Heart left ventricle (tissue), 16 donors: ENCODE measurements around the gene MAPKAPK5. TPM values are rescaled to one million over a fixed set of nuclear protein-coding genes. Genes with fewer than 3 reads are reported as not detected.
A peak's percentile ranks its signal among the peaks of the same experiment; 100 is the strongest.
"Not testable (repeated sequence)": the region's sequence is repeated elsewhere in the genome, so short reads cannot be mapped to it uniquely, and the experiment has no call there.

ENCODE experiments used
- ATAC-seq, 4 donors: fragments of 200-7000 bp; cut with Tn5 transposase; one replicate each; pipeline ENCODE4 v1.9.1; 2020 to 2022; ENCODE audit warnings: moderate library complexity in 4 of 4, mild to moderate bottlenecking in 3 of 4, moderate number of reproducible peaks in 1 of 4
- DNase-seq, 5 donors: peaks; one replicate each; pipeline ENCODE4 v3.0.0-alpha.2; 2020
- H3K27ac ChIP-seq, 12 donors: fragments of 200-600 bp; sonication (generic) in 4 of 12; one replicate each; pipeline versions ENCODE4 v1.5.0 to v1.8.0; 2016 to 2022; ENCODE audit warnings: mild to moderate bottlenecking in 2 of 12
- H3K27me3 ChIP-seq, 9 donors: fragments of 200-600 bp; sonication (generic) in 2 of 9; one replicate each; pipeline versions ENCODE4 v1.5.1 to v1.8.0; 2016 to 2022; ENCODE audit warnings: mild to moderate bottlenecking in 3 of 9
- H3K36me3 ChIP-seq, 9 donors: fragments of 200-600 bp; sonication (generic) in 2 of 9; one replicate each; pipeline versions ENCODE4 v1.5.0 to v1.8.0; 2018 to 2022; ENCODE audit warnings: mild to moderate bottlenecking in 2 of 9
- H3K4me1 ChIP-seq, 12 donors: fragments of 200-600 bp; sonication (generic) in 4 of 12; one replicate each; pipeline versions ENCODE4 v1.5.0 to v1.8.0; 2016 to 2022; ENCODE audit warnings: mild to moderate bottlenecking in 3 of 12
- H3K4me3 ChIP-seq, 12 donors: fragments of 200-600 bp; sonication (generic) in 4 of 12; one replicate each; pipeline versions ENCODE4 v1.5.0 to v1.8.0; 2017 to 2022; ENCODE audit warnings: mild to moderate bottlenecking in 9 of 12, moderate library complexity in 4 of 12
- H3K9me3 ChIP-seq, 12 donors: fragments of 200-600 bp; sonication (generic) in 4 of 12; one replicate each; pipeline versions ENCODE4 v1.5.0 to v1.8.0; 2016 to 2022; ENCODE audit warnings: mild to moderate bottlenecking in 1 of 12
- POLR2A ChIP-seq, 2 donors: fragments of 450-650 bp; IDR thresholded peaks; one replicate each; pipeline ENCODE4 v1.6.1; 2017; ENCODE audit warnings: antibody characterized with exemption in 2 of 2, mild to moderate bottlenecking in 2 of 2, moderate library complexity in 2 of 2
- whole genome bisulfite sequencing, 4 donors: extraction: QIAGEN DNeasy Blood & Tissue Kit in 2 of 4; methylation state at CpG; one replicate each; pipeline versions ENCODE4 v1.1.5 to v1.1.7; 2013 to 2018; 5-methylcytosine and 5-hydroxymethylcytosine counted together
- intact Hi-C, 10 donors: fragments of 100-400 bp; cut with DNase I; formaldehyde crosslinking; loops; one replicate each; pipeline versions ENCODE4 v1.11.1 to v1.14.2; 2022
- polyA plus RNA-seq, 2 donors: library from polyadenylated mRNA; stranded (reverse); fragments of 200-250 nt; gene quantifications; one replicate each; pipeline ENCODE4 v1.2.3, GENCODE V29; 2013
- total RNA-seq, 9 donors: library from RNA; depleted of rRNA in 2 of 9; stranded (reverse); fragments of >200 nt in 2 of 9; fragmentation: NEBNext Ultra II Directional in 3 of 9; extraction: Animal tissue kit (Norgen Biotek cat#: 25700) in 3 of 9; gene quantifications; one replicate each; pipeline versions ENCODE4 v1.1.0 to v1.2.4, GENCODE V29; 2016 to 2023
- TF ChIP-seq, protein P1 (sequence below), 12 donors: fragments of 200-600 bp; sonication (generic) in 4 of 12; IDR thresholded peaks; one replicate each; pipeline versions ENCODE4 v1.5.0 to v1.8.0; 2018 to 2022; ENCODE audit warnings: antibody characterized with exemption in 12 of 12, mild to moderate bottlenecking in 5 of 12
- donor health status: ischemic (EF 13 %, LVEDD 7.1; RV severe dilation, severe dysfunction).
- donor health status: healthy with polysubstance abuse.
- donor health status: DM: no; HTN: yes; CAD: no.
- donor health status: DM: no; HTN: no; CAD: no.
- donor health status: ischemic (EF 25% LVEDD 6.9; RV normal size, moderate dysfunction).
- donor health status: ischemic (EF 25% LVEDD 5.7; RV mildly dilated, moderate dysfunction).
- donor health status: healthy.
- donor health status: DM: yes; HTN: yes; CAD: no.
- donor health status: ischemic (EF 35%, LVEDD 5.7; RV mildly dilated, moderate dysfunction).
- donor health status: nonischemic (EF 11% LVEDD 7.7; RV severe dilation, severe dysfunction).
- donor health status: DM: yes; HTN: yes; CAD: no.
- donor health status: PGD.
- donor health status: ischemic (EF 29% LVEDD 5.4; RV normal size, mild dysfunction).
- donor health status: nonischemic (EF 23%, LVEDD 6.1; RV moderate dilation, normal function).

Gene MAPKAPK5
- total and polyA plus RNA-seq, 11 donors = 8.0 to 28.7 (median 25.2) TPM

DNA sequence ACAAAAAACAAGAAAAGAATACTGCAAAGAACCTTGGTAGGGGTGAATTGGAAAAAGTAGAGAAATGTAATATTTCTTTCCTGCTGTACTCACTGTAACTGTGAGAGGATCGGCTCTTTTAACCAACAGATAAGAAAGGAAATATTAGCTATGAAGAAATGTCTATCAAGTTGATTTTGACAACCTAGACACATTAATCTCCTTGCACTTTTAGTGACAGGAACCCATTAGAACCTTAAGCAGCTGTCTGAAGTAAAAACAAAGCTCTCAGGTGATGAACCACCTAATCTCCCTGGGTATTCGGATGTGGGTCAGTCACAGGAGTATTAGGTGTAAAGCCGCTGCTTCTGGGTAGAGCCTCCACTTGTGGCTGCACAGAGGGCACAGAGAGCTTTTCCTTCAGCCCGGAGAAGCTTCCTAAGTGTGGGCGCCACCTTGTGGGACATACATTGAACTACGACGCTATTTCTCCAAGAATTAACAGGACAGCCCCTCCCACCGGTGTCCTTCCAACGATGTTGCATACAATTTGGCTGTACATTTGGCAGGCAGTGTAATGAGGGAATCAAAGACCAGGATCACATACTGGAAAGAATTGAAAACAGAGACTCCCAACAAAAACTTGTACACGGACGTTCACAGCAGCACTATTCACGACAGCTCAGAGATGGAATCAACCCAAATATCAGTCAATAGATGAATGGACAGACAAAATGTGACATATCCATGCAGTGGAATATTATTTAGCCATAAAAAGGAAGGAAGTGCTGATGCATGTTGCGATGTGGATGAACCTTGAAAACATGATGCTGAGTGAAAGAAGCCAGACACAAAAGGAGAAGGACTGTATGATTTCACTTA lies 28.9 kb upstream of the MAPKAPK5 start:
- no peak for TF ChIP-seq POLR2A (IDR thresholded peaks at IDR 0.05)
- TF ChIP-seq, protein P1, sequence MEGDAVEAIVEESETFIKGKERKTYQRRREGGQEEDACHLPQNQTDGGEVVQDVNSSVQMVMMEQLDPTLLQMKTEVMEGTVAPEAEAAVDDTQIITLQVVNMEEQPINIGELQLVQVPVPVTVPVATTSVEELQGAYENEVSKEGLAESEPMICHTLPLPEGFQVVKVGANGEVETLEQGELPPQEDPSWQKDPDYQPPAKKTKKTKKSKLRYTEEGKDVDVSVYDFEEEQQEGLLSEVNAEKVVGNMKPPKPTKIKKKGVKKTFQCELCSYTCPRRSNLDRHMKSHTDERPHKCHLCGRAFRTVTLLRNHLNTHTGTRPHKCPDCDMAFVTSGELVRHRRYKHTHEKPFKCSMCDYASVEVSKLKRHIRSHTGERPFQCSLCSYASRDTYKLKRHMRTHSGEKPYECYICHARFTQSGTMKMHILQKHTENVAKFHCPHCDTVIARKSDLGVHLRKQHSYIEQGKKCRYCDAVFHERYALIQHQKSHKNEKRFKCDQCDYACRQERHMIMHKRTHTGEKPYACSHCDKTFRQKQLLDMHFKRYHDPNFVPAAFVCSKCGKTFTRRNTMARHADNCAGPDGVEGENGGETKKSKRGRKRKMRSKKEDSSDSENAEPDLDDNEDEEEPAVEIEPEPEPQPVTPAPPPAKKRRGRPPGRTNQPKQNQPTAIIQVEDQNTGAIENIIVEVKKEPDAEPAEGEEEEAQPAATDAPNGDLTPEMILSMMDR (IDR thresholded peaks at IDR 0.05) = peak; percentile 67 to 88 (median 80)
- H3K27me3 ChIP-seq = no peaks in the 10 kb centered on the region
- WGBS, 4 donors = 13 to 18% (median 15%) methylated on average over 13 of the region's 13 CpGs
- no peaks in the 10 kb centered on the region for H3K9me3 ChIP-seq
- intact Hi-C loops = loop anchor here (1.0 to 5.0 kb wide), 5 partner anchors 58 to 61 kb away; no protein-coding TSS in a partner anchor
- peaks cover 0 to 8% (median 2%) of the 10 kb centered on the region in 12 donors for H3K4me1 ChIP-seq
- no peak overlapping the region for H3K4me3 ChIP-seq
- H3K36me3 ChIP-seq = peaks cover 0 to 48% (median 30%) of the 10 kb centered on the region in 9 donors
- no peak overlapping the region for H3K27ac ChIP-seq
- ATAC-seq (peak; percentile 71 to 92 (median 90)), DNase-seq (peak; percentile 69 to 80 (median 74))

DNA sequence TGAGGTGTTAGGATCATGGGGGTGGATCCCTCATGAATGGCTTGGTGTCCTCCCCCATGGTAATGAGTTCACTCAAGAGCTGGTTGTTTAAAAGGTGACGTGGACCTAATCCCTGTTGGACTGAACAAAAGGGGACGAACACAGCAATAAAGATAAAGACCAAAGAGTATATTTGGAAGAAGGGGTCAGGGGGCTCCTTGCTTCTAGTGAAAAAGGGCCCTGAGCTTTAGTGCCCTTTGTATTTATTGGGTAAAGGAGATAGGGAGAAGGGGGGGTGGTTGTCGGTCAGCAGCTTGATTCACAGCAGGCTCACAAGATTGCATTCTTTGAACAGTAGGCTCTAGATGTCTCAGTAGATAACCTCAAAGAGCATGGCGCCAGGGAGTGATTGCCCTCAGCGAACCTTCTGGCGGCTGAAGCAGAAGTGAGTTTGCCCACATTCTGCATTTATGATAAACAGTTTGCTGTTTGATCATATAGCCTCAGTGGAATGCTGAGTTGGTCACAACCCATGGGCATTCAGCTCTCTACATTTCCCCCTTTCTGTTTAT lies 25.9 kb upstream of the MAPKAPK5 start:
- DNase-seq (no peak), ATAC-seq (no peak)
- 75 to 86% (median 83%) methylated on average over 6 of the region's 6 CpGs for WGBS, 4 donors
- H3K27me3 ChIP-seq = no peaks in the 10 kb centered on the region
- no peak overlapping the region for H3K27ac ChIP-seq
- H3K36me3 ChIP-seq = peaks cover 0 to 17% (median 4%) of the 10 kb centered on the region in 9 donors
- H3K4me3 ChIP-seq = no peak overlapping the region
- intact Hi-C loops = no loop called here
- H3K4me1 ChIP-seq = peaks cover 0 to 8% (median 5%) of the 10 kb centered on the region in 12 donors
- TF ChIP-seq, protein P1 (IDR thresholded peaks at IDR 0.05) = no peak
- TF ChIP-seq POLR2A (IDR thresholded peaks at IDR 0.05) = no peak
- no peaks in the 10 kb centered on the region for H3K9me3 ChIP-seq

DNA sequence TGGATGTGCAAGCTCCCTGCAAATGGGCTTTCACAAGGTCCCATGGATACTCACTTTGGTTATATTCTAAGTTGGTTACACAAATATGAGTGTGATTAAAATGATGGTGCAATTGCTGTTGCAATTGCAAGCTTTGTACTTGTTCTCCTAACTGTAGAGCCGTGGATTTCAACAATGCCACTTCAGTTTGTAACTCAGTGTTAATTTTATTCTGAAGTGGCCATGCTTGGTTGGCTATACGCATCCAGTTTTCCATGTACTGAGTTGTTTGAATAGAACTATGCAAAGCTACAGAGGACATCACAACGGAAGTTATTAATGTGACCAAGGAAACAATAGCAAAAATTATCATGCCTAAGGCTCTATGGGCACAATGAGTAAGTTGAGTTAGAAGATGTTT lies 25.1 kb upstream of the MAPKAPK5 start:
- DNase-seq, H3K4me1 ChIP-seq, H3K9me3 ChIP-seq, H3K4me3 ChIP-seq, H3K27ac ChIP-seq, H3K36me3 ChIP-seq, H3K27me3 ChIP-seq, ATAC-seq, intact Hi-C loops: not testable (repeated sequence)
- WGBS, 4 donors = 84 to 95% (median 89%) methylated on average over 3 of the region's 3 CpGs

DNA sequence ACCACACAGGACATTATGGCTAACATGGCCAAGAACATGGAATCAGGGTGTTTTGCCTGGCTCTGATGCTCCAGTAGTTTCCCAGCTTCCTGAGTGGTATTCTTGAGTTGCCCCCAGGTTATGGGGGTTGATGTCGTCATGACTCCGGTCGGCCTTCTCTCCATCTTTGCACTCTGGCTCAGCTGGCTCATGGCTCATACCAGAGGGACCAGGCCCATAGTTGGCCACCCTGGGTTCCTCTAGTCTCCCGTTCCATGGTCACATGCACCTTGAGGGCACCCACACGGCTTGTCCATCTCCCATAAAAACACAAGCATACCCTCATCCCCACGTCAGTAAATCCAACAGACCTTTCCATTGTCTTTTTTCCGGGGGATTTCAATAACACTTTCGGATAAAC lies 23.7 kb upstream of the MAPKAPK5 start:
- 82 to 94% (median 92%) methylated on average over 7 to 8 of the region's 8 CpGs for WGBS, 4 donors
- no peak overlapping the region for H3K27ac ChIP-seq
- no peaks in the 10 kb centered on the region for H3K9me3 ChIP-seq
- DNase-seq = no peak
- H3K27me3 ChIP-seq = no peaks in the 10 kb centered on the region
- H3K4me1 ChIP-seq = peaks cover 0 to 7% (median under 1%) of the 10 kb centered on the region in 12 donors
- ATAC-seq = no peak
- intact Hi-C loops = no loop called here
- H3K36me3 ChIP-seq = no peaks in the 10 kb centered on the region
- TF ChIP-seq, protein P1 (IDR thresholded peaks at IDR 0.05) = no peak
- no peak for TF ChIP-seq POLR2A (IDR thresholded peaks at IDR 0.05)
- no peak overlapping the region for H3K4me3 ChIP-seq
